ENCODE data around the gene PROX1.

PROX1 gene

DNA sequence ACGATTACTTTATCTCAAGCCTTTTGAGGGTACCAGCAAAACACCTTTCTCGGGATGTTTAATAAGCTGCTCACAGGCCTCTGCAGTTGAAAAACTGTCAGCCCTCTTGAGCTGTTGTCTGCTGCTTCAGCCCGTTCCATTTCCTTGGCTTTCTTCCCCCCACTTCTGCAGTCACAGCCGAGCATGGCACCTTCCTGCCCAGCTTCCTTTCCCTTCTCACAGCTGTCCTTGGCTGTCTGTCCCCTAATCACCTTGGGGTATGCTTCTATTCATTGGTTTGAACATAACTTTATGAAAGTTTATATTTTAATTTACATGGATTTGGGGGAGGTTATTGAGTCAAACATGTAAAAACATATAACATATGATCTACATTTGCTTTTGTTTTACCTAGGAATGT, 6.9 kb upstream of the PROX1 start:
- DNase-seq (ENCODE audit: low spot score), result no peak

GRCh38 chr1:213982289-213982671, 5.5 kb upstream of the PROX1 start:
- DNase-seq (ENCODE audit: low spot score), result no peak

DNA sequence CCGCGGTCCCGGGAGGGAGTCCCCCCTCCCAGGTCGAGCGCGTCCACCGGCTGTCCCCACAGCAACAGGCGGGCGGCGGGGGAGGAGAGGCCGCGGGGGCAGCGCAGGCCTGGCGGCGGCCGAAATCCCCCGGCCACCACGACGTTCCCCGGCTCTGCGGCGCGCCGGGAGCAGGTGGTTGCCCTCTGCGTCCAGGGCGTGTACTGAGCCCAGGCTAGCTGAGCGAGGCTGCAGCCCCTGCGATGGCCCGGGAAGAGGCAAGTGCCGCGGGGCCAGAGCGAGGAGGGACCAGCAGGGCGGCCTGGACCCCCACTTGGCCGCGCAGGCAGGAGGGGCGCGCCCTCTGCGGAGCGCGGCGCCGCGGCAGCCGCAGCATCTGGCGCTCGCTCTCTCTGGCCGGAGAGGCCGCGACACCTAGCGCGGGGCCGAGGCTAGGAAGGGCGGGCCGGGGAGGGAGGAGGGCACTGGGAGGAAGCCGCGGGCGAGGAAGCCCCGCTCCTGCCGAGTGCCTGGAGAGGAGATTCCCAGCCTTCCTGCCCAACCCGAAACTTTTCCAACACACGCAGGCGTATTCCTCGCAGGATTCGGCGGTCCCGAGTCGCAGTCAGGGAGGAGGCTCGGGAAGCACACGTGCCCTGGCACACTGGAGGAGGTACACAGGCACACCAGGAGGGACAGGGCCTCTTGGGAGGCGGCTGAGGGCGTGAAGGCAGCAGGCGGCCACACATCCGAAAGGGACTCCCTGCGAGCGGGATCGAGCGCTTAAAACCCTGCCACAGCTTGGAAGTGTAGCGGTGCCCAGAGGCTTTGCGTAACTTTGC, 4.9 kb upstream of the PROX1 start:
- DNase-seq (ENCODE audit: low spot score), result no peak

GRCh38 chr1:213983493-213984386, 4.0 kb upstream of the PROX1 start:
- no peak for DNase-seq (ENCODE audit: low spot score)

- no peak for DNase-seq (ENCODE audit: low spot score)
Measured at GRCh38 chr1:213984387-213985208, 3.2 kb upstream of the PROX1 start.

GRCh38 chr1:213985209-213986019, 2.4 kb upstream of the PROX1 start:
- no peak for DNase-seq (ENCODE audit: low spot score)

GRCh38 chr1:213986020-213986924, 1.5 kb upstream of the PROX1 start:
- DNase-seq (ENCODE audit: low spot score), result no peak

DNA sequence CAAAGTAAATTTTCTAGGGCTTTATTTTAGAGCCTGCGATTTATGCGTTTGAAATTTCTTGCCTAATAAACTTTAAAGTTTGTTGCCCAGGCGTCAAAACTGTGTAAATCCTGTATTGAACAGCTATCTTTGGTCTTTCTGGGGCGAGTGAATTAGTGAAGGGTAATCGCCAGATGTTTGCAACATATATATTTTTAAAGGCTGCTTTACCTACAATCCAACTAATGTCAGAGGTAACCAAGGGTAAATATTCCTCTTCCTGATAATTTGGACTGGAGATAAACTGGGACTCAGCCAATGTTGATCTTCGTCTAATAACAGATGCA, 885 bp upstream of the PROX1 start:
- no peak for DNase-seq (ENCODE audit: low spot score)

DNA sequence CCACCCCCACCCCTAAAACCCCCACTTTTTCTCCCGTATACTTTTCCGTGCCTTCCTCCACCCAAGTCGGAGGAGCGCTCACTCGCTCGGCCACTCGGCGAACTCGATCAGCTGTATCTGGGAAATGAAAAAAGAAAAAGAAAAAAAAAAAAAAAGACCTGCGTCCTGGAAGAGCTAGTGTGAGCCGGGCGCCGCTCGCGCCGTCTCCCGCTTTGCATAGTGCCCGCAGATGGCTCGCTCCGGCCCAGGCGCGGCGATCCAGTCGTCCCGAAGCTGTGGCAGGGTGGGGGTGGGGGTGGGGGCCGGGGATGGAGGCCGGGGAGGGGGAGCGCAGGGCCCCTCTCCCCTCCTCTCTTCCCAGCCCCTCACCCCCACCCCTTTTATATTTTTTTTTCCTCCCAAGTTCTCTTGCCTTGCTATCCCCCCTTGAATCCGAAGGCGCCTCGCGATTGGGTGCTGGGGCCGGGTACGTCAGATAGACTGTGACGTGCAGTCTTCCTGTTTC, 299 bp upstream of the PROX1 start:
- DNase-seq (ENCODE audit: low spot score), result peak; percentile 95

GRCh38 chr1:213988507-213989001, 781 bp downstream of the PROX1 start:
- peak; percentile 51 for DNase-seq (ENCODE audit: low spot score)

GRCh38 chr1:213989002-213989855, 1.5 kb downstream of the PROX1 start:
- DNase-seq (ENCODE audit: low spot score), result peak; percentile 20

DNA sequence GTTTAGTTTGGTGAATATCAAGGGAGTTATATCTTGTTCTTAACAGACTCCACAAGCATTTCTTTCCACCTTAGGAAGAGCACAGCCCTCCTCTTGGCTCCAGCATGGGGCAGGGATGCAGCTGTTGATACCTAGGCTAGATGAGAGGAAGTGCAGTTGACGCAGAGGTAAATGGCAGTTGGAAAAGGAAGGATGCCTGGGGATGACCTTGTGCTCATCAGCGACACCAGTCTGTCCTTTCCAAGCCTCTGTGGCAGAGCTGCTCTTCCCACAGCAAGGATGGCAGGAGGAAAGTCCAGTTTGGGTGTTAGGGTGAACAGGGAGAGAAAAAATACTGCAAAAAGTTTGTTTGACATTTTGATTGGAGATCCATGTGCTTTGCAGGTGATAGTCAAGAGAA, 6.2 kb downstream of the PROX1 start:
- DNase-seq (ENCODE audit: low spot score), result no peak

- no peak for DNase-seq (ENCODE audit: low spot score)
Measured at GRCh38 chr1:213994888-213995287, 7.1 kb downstream of the PROX1 start.

GRCh38 chr1:213995603-213996002, 7.8 kb downstream of the PROX1 start:
- DNase-seq (ENCODE audit: low spot score), result no peak

GRCh38 chr1:213996320-213997037, 8.7 kb downstream of the PROX1 start:
- DNase-seq (ENCODE audit: low spot score), result no peak

DNA sequence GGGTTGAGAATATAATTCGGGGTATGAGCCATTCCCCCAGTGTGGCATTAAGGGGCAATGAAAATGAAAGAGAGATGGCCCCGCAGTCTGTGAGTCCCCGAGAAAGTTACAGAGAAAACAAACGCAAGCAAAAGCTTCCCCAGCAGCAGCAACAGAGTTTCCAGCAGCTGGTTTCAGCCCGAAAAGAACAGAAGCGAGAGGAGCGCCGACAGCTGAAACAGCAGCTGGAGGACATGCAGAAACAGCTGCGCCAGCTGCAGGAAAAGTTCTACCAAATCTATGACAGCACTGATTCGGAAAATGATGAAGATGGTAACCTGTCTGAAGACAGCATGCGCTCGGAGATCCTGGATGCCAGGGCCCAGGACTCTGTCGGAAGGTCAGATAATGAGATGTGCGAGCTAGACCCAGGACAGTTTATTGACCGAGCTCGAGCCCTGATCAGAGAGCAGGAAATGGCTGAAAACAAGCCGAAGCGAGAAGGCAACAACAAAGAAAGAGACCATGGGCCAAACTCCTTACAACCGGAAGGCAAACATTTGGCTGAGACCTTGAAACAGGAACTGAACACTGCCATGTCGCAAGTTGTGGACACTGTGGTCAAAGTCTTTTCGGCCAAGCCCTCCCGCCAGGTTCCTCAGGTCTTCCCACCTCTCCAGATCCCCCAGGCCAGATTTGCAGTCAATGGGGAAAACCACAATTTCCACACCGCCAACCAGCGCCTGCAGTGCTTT, 9.4 kb downstream of the PROX1 start:
- no peak for DNase-seq (ENCODE audit: low spot score)

- DNase-seq (ENCODE audit: low spot score), result no peak
Measured at GRCh38 chr1:213997772-213998107, 10.0 kb downstream of the PROX1 start.

DNA sequence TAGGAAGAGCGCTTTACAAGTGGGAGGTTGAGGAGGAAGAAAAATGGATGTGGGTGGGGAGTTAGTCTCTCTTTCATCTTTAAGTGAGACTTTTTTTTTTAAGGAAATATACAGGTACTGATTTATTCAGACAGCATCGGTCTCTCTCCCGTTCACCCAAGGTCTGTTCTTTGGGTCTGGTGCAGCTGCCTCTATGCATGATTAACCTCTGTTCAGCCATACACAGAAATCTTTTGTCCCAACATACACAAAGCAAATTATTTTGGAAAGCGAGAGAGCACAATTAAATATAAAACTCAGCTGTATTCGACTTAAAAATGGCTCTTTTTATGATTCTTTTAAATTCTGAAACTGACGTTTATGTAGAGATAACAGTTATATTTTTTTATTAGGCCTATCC, 11.0 kb downstream of the PROX1 start:
- DNase-seq (ENCODE audit: low spot score), result no peak
